Body of pancreas (tissue), 4 donors: ENCODE data around the gene IMMP1L. TPM values are rescaled to one million over a fixed set of nuclear protein-coding genes. Genes with fewer than 3 reads are reported as not detected.
A peak's percentile ranks its signal among the peaks of the same experiment; 100 is the strongest.

Experiments
- ATAC-seq: fragments of 150-250 bp; one replicate; pipeline ENCODE4 v1.9.1; 2016
- DNase-seq, 4 donors: peaks; one replicate each; pipeline ENCODE4 v3.0.0-alpha.2; 2019
- H3K27ac ChIP-seq, 4 donors: fragments of 200-600 bp; sonication (generic); 1 replicate in 3 of 4; 2 replicates in 1 of 4; pipeline versions ENCODE4 v1.5.1 to v1.6.1; 2016 to 2019; ENCODE audit warnings: mild to moderate bottlenecking in 1 of 4, mixed read lengths in 1 of 4, moderate library complexity in 1 of 4
- H3K27me3 ChIP-seq, 2 donors: fragments of 200-600 bp; sonication (generic); one replicate each; pipeline ENCODE4 v1.6.0; 2016; ENCODE audit warnings: mild to moderate bottlenecking in 1 of 2
- H3K36me3 ChIP-seq, 2 donors: fragments of 200-600 bp; sonication (generic); replicated peaks in 1 of 2; 2 replicates each; pipeline ENCODE4 v1.5.1; 2016; ENCODE audit warnings: low read depth in 2 of 2; ENCODE audit not compliant: insufficient read depth in 1 of 2
- H3K4me1 ChIP-seq: fragments of 200-600 bp; sonication (generic); one replicate; pipeline ENCODE4 v1.6.0; 2016
- H3K4me3 ChIP-seq, 2 donors: fragments of 200-600 bp; sonication (generic); 1 replicate in 1 of 2; 2 replicates in 1 of 2; pipeline ENCODE4 v1.5.1; 2016 to 2019
- H3K9me3 ChIP-seq, 3 donors: fragments of 200-600 bp; sonication (generic); 1 replicate in 2 of 3; 2 replicates in 1 of 3; pipeline ENCODE4 v1.5.1; 2016
- POLR2A ChIP-seq, 3 donors: fragments of 450-650 bp; IDR thresholded peaks; one replicate each; pipeline ENCODE4 v1.6.1; 2016; ENCODE audit warnings: antibody characterized with exemption in 3 of 3, mild to moderate bottlenecking in 2 of 3
- WGBS, 2 donors: methylation state at CpG; one replicate each; pipeline ENCODE4 v1.1.5; 2017; 5-methylcytosine and 5-hydroxymethylcytosine counted together
- intact Hi-C: fragments of 100-400 bp; cut with DNase I; formaldehyde crosslinking; loops from one replicate; pipeline ENCODE4 v1.15.1; 2023
- total RNA-seq, 2 donors: library from RNA; depleted of rRNA; stranded (reverse); fragments of >200 nt; gene quantifications; one replicate each; pipeline ENCODE4 v1.1.0, GENCODE V29; 2016
- TF ChIP-seq, protein P1 (sequence below), 7 experiments: fragments of 450-650 bp in 4 of 7; fragments of 200-600 bp in 3 of 7; sonication (generic) in 3 of 7; IDR thresholded peaks; one replicate each; pipeline ENCODE4 v1.5.1; 2016 to 2019; ENCODE audit warnings: antibody characterized with exemption in 7 of 7

Gene IMMP1L
- total RNA-seq, 2 donors from 2014 or later: 11.5 to 15.3 TPM

DNA sequence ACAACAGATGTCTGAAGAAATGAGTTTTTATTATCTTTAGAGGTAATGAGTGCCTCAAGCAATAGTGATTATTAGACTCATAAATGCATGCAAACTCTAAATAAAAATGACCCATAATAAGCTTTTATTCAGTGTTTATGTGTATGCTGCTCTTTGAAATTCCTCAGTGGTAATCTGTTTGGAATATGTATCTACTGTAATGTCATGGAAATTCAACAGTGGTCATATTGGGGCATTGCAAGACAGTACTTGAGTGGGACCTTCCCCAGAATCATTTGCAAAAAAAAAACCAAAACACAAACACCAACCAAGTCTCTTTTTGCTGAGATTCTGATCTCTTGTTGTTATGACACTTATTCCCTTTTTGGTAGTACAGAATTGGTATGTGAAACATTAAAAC is 104.8 kb downstream of the IMMP1L start:
- Histone ChIP-seq H3K27ac (no peak overlapping the region), H3K4me3 (no peak overlapping the region), H3K9me3 (no peaks in the 10 kb centered on the region), H3K36me3 (no peaks in the 10 kb centered on the region), H3K4me1 (no peaks in the 10 kb centered on the region), H3K27me3 (no peaks in the 10 kb centered on the region)
- intact Hi-C loops: no loop called here
- DNase-seq: no peak
- no peak for ATAC-seq
- TF ChIP-seq, protein P1, sequence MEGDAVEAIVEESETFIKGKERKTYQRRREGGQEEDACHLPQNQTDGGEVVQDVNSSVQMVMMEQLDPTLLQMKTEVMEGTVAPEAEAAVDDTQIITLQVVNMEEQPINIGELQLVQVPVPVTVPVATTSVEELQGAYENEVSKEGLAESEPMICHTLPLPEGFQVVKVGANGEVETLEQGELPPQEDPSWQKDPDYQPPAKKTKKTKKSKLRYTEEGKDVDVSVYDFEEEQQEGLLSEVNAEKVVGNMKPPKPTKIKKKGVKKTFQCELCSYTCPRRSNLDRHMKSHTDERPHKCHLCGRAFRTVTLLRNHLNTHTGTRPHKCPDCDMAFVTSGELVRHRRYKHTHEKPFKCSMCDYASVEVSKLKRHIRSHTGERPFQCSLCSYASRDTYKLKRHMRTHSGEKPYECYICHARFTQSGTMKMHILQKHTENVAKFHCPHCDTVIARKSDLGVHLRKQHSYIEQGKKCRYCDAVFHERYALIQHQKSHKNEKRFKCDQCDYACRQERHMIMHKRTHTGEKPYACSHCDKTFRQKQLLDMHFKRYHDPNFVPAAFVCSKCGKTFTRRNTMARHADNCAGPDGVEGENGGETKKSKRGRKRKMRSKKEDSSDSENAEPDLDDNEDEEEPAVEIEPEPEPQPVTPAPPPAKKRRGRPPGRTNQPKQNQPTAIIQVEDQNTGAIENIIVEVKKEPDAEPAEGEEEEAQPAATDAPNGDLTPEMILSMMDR (IDR thresholded peaks at IDR 0.05): no peak
- TF ChIP-seq POLR2A (IDR thresholded peaks at IDR 0.05): no peak

DNA sequence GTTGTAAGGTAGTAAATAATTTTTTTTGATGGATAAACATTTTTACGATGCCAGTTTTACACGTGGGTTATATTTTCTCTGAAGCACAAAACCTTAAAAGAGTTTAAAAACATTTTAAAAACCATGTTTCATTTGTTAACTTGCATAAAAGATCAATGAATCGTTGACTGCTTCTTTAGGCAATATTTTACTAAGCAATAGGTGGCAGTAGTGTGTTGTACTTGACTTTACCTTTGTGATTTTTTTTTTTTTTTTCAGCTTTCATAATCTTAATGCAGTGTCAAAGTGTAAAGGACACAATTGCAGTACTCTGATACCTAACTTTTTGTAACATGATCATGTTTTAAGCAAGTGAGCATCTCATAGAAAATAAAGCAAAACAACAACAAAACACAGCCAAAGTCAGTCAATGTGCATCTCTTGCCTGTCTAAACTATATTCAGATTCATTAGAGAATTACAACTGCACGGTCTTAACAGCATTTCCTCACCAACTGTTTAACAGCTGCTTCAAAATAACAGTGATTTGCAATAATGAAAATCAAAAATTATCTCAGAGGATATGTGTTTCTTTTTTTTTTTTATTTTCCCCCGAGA is 112.1 kb downstream of the IMMP1L start:
- ATAC-seq (peak; percentile 48), DNase-seq (no peak)
- Histone ChIP-seq H3K27ac (no peak overlapping the region), H3K9me3 (peaks cover 0 to 5% (median 0%) of the 10 kb centered on the region in 3 donors), H3K4me3 (no peak overlapping the region), H3K27me3 (no peaks in the 10 kb centered on the region), H3K4me1 (no peaks in the 10 kb centered on the region), H3K36me3 (no peaks in the 10 kb centered on the region)
- no peak for TF ChIP-seq POLR2A (IDR thresholded peaks at IDR 0.05)
- TF ChIP-seq, protein P1 (IDR thresholded peaks at IDR 0.05): peak; percentile 6 to 76 (median 55)
- WGBS, 2 donors: 41 to 43% methylated on average over 5 of the region's 5 CpGs
- intact Hi-C loops: loop anchor here (10.0 kb wide), 1 partner anchor 777 kb away; no protein-coding TSS in a partner anchor

DNA sequence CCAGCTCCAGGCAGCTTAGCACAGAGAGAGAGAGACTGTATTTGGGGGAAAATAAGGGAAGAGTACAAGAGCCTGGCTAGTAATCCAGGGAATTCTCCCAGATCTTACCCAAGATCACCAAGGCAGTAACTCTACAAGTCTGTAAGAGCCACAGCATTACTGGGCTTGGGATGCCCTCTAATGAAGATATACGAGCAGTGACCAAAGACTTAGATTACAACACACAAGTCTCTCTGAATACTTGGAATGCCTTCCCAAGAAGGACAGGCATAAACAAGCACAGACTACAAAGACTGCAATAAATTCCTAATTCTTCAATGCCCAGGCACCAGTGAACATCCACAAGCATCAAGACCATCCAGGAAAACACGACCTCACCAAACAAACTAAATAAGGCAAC is 122.0 kb downstream of the IMMP1L start:
- intact Hi-C loops: no loop called here
- 76 to 89% methylated on average over 2 of the region's 2 CpGs for WGBS, 2 donors
- no peaks in the 10 kb centered on the region for H3K9me3 ChIP-seq
- H3K4me3 ChIP-seq: no peak overlapping the region
- H3K27ac ChIP-seq: no peak overlapping the region
- no peaks in the 10 kb centered on the region for H3K27me3 ChIP-seq
- no peaks in the 10 kb centered on the region for H3K4me1 ChIP-seq
- ATAC-seq: no peak
- no peaks in the 10 kb centered on the region for H3K36me3 ChIP-seq
- no peak for DNase-seq
- TF ChIP-seq, protein P1 (IDR thresholded peaks at IDR 0.05): no peak
- no peak for TF ChIP-seq POLR2A (IDR thresholded peaks at IDR 0.05)

DNA sequence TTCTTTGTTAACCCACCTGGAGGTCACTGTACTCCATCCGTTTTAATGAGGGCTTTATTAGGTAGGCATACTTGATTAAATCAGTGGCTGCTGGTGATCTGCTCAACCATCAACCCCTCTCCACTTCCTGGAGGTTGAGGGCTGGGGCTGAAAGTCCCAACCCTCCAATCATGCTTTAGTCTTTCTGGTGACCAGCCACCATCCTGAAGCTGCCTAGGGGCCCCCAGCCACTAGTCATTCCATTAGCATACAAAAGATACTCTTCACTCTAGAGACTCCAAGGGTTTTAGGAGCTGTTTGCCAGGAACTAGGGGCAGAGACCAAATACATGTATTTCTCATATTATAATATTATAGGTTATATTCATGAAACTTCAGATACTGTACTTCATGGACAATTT is 126.3 kb downstream of the IMMP1L start:
- ATAC-seq: no peak
- TF ChIP-seq, protein P1 (IDR thresholded peaks at IDR 0.05): no peak
- Histone ChIP-seq H3K4me3 (no peak overlapping the region), H3K4me1 (no peaks in the 10 kb centered on the region), H3K9me3 (no peaks in the 10 kb centered on the region), H3K27me3 (no peaks in the 10 kb centered on the region), H3K36me3 (no peaks in the 10 kb centered on the region), H3K27ac (no peak overlapping the region)
- intact Hi-C loops: no loop called here
- WGBS, 2 donors: 57 to 75% methylated on average over 1 of the region's 1 CpG
- no peak for DNase-seq

Other genes with a start within 250 kb of the IMMP1L start
- gene DCDC1, start 139.9 kb downstream of the IMMP1L start, total RNA-seq: 1 to 10 TPM in 1 of 2 donors, under 1 TPM in 1; 0.33 to 1.8 TPM
- gene DNAJC24, start 139.8 kb downstream of the IMMP1L start, total RNA-seq: 10 to 100 TPM; 16.1 to 32.3 TPM
- gene ELP4, start 145 bp upstream of the IMMP1L start, total RNA-seq: 10 to 100 TPM; 20.2 to 33.3 TPM